Liver (tissue), 5 donors: ENCODE data around the gene EFCAB3. TPM values are rescaled to one million over a fixed set of nuclear protein-coding genes. Genes with fewer than 3 reads are reported as not detected.

ENCODE experiments used
- polyA plus RNA-seq, 2 donors: library from polyadenylated mRNA; stranded (reverse) in 1 of 2; unstranded in 1 of 2; fragments of 200-250 nt in 1 of 2; fragments of >200 nt in 1 of 2; fragmentation: Nextera tagmentation in 1 of 2; extraction: Ambion mirVana in 1 of 2; gene quantifications; one replicate each; pipeline versions ENCODE4 v1.2.1 to v1.2.3, GENCODE V29; 2013 to 2015
- small RNA-seq: library from RNA; depleted of rRNA; stranded (forward); fragments of <200 nt; gene quantifications from one replicate; pipeline ENCODE3, GENCODE V24; 2014
- total RNA-seq, 2 donors: library from RNA; depleted of rRNA; stranded (reverse); fragments of >200 nt; gene quantifications; one replicate each; pipeline ENCODE4 v1.2.3, GENCODE V29; 2014
- donor health status: healthy.
- donor health status: healthy.
- donor health status: healthy.

EFCAB3 gene
- total and polyA plus RNA-seq, 4 donors, result not detected

Small RNAs within 50 kb of the gene (small RNA-seq; reads per million reads assigned to genes)
- gene RNU7-52P, result not detected

Other genes starting within 250 kb of the EFCAB3 start
- 10 to 100 TPM; 12.1 to 14.1 TPM for gene METTL2A, start 43.3 kb downstream of the EFCAB3 start, total RNA-seq
- gene METTL2A, start 43.3 kb downstream of the EFCAB3 start, polyA plus RNA-seq, result 1 to 10 TPM; 6.3 TPM
- gene TLK2, start 98.3 kb downstream of the EFCAB3 start, total RNA-seq, result 10 to 100 TPM; 23.5 to 25.8 TPM
- gene TLK2, start 98.3 kb downstream of the EFCAB3 start, polyA plus RNA-seq, result 1 to 10 TPM; 4.2 to 6.0 TPM
- gene MRC2, start 247.1 kb downstream of the EFCAB3 start, total RNA-seq, result 10 to 100 TPM in 1 of 2 donors, 1 to 10 TPM in 1; 3.8 to 81.1 TPM
- gene MRC2, start 247.1 kb downstream of the EFCAB3 start, polyA plus RNA-seq, result 1 to 10 TPM in 1 of 2 donors, under 1 TPM in 1; 0.49 to 1.8 TPM